Breast epithelium (tissue), 4 donors: ENCODE data around the gene ZNF610. TPM values are rescaled to one million over a fixed set of nuclear protein-coding genes. Genes with fewer than 3 reads are reported as not detected.
"Not testable (repeated sequence)": the region's sequence is repeated elsewhere in the genome, so short reads cannot be mapped to it uniquely, and the experiment has no call there.

Experiments
- DNase-seq, 2 donors: peaks; one replicate each; pipeline ENCODE4 v3.0.0-alpha.2; 2019; ENCODE audit warnings: low spot score in 2 of 2
- H3K27ac ChIP-seq, 2 donors: fragments of 200-600 bp; sonication (generic) in 1 of 2; one replicate each; pipeline ENCODE4 v1.5.1; 2016 to 2019; ENCODE audit warnings: mild to moderate bottlenecking in 1 of 2
- H3K27me3 ChIP-seq, 2 donors: fragments of 200-600 bp; sonication (generic) in 1 of 2; one replicate each; pipeline versions ENCODE4 v1.5.1 to v1.6.0; 2017 to 2019; ENCODE audit warnings: control low read depth in 1 of 2, mild to moderate bottlenecking in 1 of 2
- H3K36me3 ChIP-seq: fragments of 200-600 bp; one replicate; pipeline ENCODE4 v1.5.1; 2019
- H3K4me1 ChIP-seq, 2 donors: fragments of 200-600 bp; sonication (generic); one replicate each; pipeline ENCODE4 v1.5.1; 2016 to 2019; ENCODE audit warnings: control low read depth in 1 of 2
- H3K4me3 ChIP-seq, 3 donors: fragments of 200-600 bp; sonication (generic); 1 replicate in 2 of 3; 2 replicates in 1 of 3; pipeline ENCODE4 v1.5.1; 2016 to 2019; ENCODE audit warnings: mild to moderate bottlenecking in 3 of 3, moderate library complexity in 2 of 3
- H3K9me3 ChIP-seq, 2 donors: fragments of 200-600 bp; sonication (generic) in 1 of 2; one replicate each; pipeline ENCODE4 v1.5.1; 2016 to 2019; ENCODE audit warnings: control low read depth in 1 of 2
- POLR2A ChIP-seq: fragments of 450-650 bp; IDR thresholded peaks from one replicate; pipeline ENCODE4 v1.6.1; 2016; ENCODE audit warnings: antibody characterized with exemption, mild to moderate bottlenecking, moderate library complexity
- POLR2AphosphoS5 ChIP-seq, 3 donors: sonication (generic); formaldehyde crosslinking; IDR thresholded peaks; one replicate each; pipeline ENCODE4 v1.6.1; 2017; ENCODE audit warnings: antibody characterized with exemption in 3 of 3
- intact Hi-C: fragments of 100-400 bp; cut with DNase I; formaldehyde crosslinking; loops from one replicate; pipeline ENCODE4 v1.15.1; 2023; ENCODE audit warnings: low total_unique reads
- total RNA-seq, 3 donors: library from RNA; depleted of rRNA; stranded (reverse); fragments of >200 nt; gene quantifications; one replicate each; pipeline ENCODE4 v1.1.0, GENCODE V29; 2016
- TF ChIP-seq, protein P1 (sequence below), 3 donors: fragments of 450-650 bp; IDR thresholded peaks; one replicate each; pipeline ENCODE4 v1.5.1; 2016 to 2017; ENCODE audit warnings: antibody characterized with exemption in 3 of 3, mild to moderate bottlenecking in 3 of 3, moderate library complexity in 3 of 3

ZNF610 gene
- total RNA-seq, 3 donors from 2014 or later = 1.1 to 7.0 (median 2.6) TPM

DNA sequence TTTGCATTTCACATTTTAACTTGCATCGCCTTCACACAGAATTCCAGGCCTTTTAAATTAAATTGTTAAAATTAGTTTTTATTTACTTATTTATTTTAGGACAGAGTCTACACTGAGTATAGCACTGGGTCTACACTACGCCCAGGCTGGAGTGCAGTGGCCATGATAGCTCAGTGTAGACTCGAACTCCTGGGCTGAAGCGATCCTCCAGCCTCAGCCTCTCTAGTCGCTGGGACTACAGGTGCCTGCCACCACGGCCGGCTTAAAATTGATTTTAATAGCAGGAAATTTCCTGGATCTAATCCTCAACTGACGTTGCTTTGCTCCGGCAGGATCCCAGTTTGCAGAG is 301 bp upstream of the ZNF610 start:
- no peaks in the 10 kb centered on the region for H3K36me3 ChIP-seq
- peak overlapping the region; percentile 87 to 88 for H3K27ac ChIP-seq
- no peak for DNase-seq
- no peaks in the 10 kb centered on the region for H3K4me1 ChIP-seq
- peaks cover 29 to 45% of the 10 kb centered on the region in 2 donors for H3K9me3 ChIP-seq
- intact Hi-C loops = no loop called here
- TF ChIP-seq POLR2AphosphoS5 (IDR thresholded peaks at IDR 0.05) (no peak), POLR2A (no peak)
- TF ChIP-seq, protein P1, sequence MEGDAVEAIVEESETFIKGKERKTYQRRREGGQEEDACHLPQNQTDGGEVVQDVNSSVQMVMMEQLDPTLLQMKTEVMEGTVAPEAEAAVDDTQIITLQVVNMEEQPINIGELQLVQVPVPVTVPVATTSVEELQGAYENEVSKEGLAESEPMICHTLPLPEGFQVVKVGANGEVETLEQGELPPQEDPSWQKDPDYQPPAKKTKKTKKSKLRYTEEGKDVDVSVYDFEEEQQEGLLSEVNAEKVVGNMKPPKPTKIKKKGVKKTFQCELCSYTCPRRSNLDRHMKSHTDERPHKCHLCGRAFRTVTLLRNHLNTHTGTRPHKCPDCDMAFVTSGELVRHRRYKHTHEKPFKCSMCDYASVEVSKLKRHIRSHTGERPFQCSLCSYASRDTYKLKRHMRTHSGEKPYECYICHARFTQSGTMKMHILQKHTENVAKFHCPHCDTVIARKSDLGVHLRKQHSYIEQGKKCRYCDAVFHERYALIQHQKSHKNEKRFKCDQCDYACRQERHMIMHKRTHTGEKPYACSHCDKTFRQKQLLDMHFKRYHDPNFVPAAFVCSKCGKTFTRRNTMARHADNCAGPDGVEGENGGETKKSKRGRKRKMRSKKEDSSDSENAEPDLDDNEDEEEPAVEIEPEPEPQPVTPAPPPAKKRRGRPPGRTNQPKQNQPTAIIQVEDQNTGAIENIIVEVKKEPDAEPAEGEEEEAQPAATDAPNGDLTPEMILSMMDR (IDR thresholded peaks at IDR 0.05) = no peak
- no peaks in the 10 kb centered on the region for H3K27me3 ChIP-seq
- peak overlapping the region; percentile 69 to 92 (median 83) for H3K4me3 ChIP-seq

DNA sequence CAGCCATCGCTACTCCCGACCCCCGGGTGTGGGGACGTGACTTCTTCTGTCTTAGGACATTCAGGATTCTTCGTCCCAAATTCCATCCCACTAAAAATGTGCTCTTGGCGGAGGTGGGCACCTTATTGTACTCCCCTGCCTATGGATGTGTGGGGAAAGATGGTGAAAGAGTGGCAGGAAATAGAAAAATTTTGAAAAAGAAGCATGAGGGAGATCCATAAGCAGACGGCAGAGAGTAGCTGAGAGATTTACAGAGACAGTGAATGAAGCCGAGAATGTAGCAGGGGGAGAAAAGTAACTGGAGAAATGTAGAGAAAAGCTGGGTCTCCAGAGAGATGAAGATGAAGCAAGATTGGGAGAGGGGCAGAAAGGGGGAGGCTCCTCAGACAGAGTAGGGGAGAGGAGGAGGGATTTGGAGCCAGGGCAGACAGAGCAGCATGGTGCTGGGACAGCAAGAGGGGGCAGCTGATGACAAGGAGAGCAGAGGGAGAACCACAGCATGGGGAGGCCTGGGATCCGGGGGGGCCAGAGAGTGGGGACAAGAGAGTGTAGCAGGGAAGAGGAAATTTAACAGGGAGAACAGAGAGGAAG is 843 bp downstream of the ZNF610 start:
- intact Hi-C loops = no loop called here
- no peaks in the 10 kb centered on the region for H3K27me3 ChIP-seq
- no peak for TF ChIP-seq POLR2AphosphoS5 (IDR thresholded peaks at IDR 0.05)
- TF ChIP-seq, protein P1 (IDR thresholded peaks at IDR 0.05) = no peak
- TF ChIP-seq POLR2A = no peak
- DNase-seq = no peak
- peaks cover 18 to 33% of the 10 kb centered on the region in 2 donors for H3K9me3 ChIP-seq
- H3K36me3 ChIP-seq = no peaks in the 10 kb centered on the region
- peak overlapping the region; percentile 87 to 88 for H3K27ac ChIP-seq
- peak overlapping the region; percentile 69 to 92 (median 83) for H3K4me3 ChIP-seq
- no peaks in the 10 kb centered on the region for H3K4me1 ChIP-seq

DNA sequence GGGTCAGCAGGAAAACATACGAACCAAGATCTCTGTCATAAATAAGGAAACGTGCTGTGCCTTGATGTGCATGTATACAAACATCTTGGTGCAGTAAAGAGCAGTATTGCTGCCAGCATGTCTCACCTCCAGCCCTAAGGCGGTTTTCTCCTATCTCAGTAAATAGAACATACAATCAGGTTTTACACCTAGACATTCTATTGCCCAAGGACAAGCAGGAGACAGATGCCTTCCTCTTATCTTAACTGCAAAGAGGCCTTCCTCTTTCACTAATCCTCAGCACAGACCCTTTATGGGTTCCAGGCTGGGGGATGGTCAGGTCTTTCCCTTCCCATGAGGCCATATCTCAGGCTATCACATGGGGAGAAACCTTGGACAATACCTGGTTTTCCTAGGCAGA is 3.0 kb downstream of the ZNF610 start:
- intact Hi-C loops, DNase-seq, H3K27me3 ChIP-seq, H3K4me1 ChIP-seq, H3K36me3 ChIP-seq, H3K27ac ChIP-seq, H3K4me3 ChIP-seq: not testable (repeated sequence)
- H3K9me3 ChIP-seq = peaks cover 11 to 14% of the 10 kb centered on the region in 2 donors

DNA sequence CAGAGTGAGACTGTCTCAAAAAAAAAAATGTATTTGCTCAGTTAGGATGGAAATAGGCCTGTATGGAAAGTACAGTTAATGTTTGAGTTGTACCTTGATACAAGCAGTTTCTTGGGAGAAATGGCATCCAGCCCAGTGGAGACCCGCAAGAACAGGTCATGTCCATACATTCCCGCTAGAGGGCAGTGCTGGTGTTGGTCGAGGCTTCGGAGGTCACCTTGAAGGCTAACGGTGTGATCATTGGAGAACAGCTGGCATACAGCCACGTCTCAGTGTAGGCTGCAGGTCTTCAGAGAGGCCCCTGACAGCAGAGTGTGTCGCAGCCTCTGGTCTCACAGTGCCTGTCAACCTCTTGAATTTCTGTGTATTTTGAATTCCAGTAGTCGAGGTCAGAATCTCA is 7.5 kb downstream of the ZNF610 start:
- intact Hi-C loops = no loop called here
- Histone ChIP-seq H3K4me1 (no peaks in the 10 kb centered on the region), H3K36me3 (no peaks in the 10 kb centered on the region), H3K27ac (no peak overlapping the region), H3K9me3 (peaks cover 0 to 2% of the 10 kb centered on the region in 2 donors), H3K4me3 (no peak overlapping the region), H3K27me3 (no peaks in the 10 kb centered on the region)
- TF ChIP-seq POLR2AphosphoS5 (IDR thresholded peaks at IDR 0.05) = no peak
- TF ChIP-seq, protein P1 (IDR thresholded peaks at IDR 0.05) = peak in 2 of 3 donors; percentile 24 to 42
- peak in 1 of 2 donors; percentile 52 for DNase-seq

DNA sequence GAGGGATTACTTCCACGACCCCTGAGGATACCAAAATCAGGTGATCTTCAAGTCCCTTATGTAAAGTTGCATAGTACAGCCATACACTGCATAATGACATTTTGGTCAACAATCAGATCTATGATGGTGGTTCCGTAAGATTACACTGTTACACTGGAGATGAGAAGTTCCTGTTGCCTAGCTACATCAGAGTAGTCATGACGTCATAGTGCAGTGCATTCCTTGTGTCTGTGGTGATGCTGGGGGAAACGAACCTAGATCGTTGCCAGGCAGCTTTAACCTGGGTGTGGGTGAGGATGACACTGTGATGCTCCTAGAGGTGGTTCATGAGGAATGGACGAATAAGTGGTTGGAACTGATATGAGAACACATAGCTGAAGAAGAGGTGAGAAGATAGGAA is 9.1 kb downstream of the ZNF610 start:
- Histone ChIP-seq H3K4me1 (no peaks in the 10 kb centered on the region), H3K9me3 (peaks cover 0 to 2% of the 10 kb centered on the region in 2 donors), H3K4me3 (no peak overlapping the region), H3K36me3 (peaks cover 4% of the 10 kb centered on the region), H3K27ac (no peak overlapping the region), H3K27me3 (no peaks in the 10 kb centered on the region)
- no peak for TF ChIP-seq POLR2AphosphoS5 (IDR thresholded peaks at IDR 0.05)
- TF ChIP-seq, protein P1 (IDR thresholded peaks at IDR 0.05) = no peak
- TF ChIP-seq POLR2A = no peak
- intact Hi-C loops = no loop called here
- DNase-seq = no peak

DNA sequence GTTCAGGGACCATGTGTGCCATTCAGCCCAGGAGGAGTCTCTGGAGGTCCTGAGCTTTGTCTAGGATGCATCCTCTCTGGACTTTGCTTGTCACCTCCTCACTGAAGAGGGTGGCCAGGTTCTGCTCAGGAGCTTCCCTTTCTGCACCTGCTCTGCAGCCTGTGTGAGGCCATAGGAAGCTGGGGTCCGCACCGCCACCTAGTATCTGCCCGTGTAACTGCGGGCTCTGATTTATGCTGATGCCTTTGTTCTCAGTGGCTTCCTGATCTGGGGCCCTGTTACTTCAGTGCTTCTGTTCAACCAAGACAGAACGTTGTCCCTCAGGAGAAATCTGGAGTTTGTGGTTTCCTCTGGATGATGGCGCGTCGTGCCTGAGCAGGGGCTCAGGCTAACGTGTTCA is 15.5 kb downstream of the ZNF610 start:
- intact Hi-C loops = no loop called here
- no peaks in the 10 kb centered on the region for H3K27me3 ChIP-seq
- TF ChIP-seq, protein P1 (IDR thresholded peaks at IDR 0.05) = no peak
- no peak for DNase-seq
- H3K36me3 ChIP-seq = peaks cover 12% of the 10 kb centered on the region
- peaks cover 9 to 11% of the 10 kb centered on the region in 2 donors for H3K9me3 ChIP-seq
- no peak overlapping the region for H3K27ac ChIP-seq
- H3K4me1 ChIP-seq = no peaks in the 10 kb centered on the region
- H3K4me3 ChIP-seq = no peak overlapping the region
